HPDE6-E6E7 (cell line): ENCODE measurements around the gene NKAIN4.
A peak's percentile ranks its signal among the peaks of the same experiment; 100 is the strongest.
"Not testable (repeated sequence)": the region's sequence is repeated elsewhere in the genome, so short reads cannot be mapped to it uniquely, and the experiment has no call there.

Source experiments
- DNase-seq: peaks from one replicate; pipeline ENCODE4 v3.0.0; 2011; ENCODE audit warnings: missing footprints; ENCODE audit errors: extremely low spot score

The NKAIN4 gene

DNA sequence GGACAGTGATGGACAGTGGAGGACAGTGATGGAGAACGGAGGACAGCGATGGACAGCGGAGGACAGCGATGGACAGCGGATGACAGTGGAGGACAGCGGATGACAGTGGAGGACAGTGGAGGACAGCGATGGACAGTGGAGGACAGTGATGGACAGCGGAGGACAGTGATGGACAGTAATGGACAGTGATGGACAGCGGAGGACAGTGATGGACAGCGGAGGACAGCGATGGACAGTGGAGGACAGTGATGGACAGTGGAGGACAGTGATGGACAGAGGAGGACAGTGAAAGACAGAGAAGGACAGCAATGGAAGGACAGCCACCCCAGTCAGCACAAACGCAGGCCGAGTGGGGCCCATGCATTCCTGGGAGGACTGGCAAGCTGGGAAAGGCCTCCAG lies 3.4 kb upstream of the NKAIN4 start:
- DNase-seq, result no peak

DNA sequence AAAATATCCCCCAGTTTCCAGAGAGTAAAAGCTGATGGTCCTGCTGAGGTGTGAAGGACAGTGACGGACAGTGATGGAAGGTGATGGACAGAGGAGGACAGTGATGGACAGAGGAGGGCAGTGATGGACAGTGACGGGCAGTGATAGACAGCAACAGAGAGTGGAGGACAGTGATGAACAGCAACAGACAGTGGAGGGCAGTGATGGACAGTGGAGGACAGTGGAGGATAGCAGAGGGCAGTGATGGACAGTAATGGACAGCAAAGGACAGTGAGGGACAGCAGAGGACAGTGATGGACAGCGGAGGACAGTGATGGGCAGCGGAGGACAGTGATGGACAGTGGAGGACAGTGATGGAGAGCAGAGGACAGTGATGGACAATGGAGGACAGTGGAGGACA lies 2.7 kb upstream of the NKAIN4 start:
- no peak for DNase-seq

DNA sequence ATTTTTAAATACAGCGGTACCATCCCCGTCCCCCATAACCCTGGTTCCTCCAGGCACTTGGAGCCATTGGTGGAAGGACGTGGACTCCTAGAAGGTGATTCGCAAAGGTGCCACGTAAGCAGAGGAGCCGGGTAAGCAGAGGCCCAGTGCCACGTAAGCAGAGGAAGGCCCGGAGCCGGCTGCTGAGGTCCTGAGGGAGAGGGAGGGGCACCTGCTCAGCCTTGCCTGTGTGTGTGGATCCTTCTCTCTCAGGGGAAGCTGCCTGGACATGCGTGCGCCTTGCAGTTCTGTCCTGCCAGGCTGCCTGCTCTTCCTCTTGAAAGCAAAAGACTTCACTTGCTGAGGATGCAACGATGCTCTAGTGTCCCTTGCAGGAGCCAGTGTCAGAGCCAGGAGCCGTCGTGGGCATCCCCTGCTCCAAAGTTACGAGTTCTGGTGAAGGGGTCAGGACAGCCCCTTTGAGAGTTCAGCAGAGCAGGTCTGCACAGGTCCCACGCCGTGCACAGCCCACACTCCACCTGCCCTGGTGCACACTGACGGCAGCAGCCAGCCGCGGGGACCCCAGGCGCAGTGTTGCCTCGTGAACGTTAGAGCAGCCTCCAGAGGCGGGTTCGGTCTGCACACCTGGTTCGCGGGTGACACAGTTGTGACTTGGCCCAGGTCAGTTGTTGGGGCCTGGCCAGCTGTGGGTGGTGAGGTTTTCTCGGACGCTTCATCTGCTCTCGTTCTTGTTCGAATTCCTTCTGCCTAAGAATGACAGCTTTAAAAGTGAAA lies 1.9 kb upstream of the NKAIN4 start:
- peak; percentile 100 for DNase-seq

DNA sequence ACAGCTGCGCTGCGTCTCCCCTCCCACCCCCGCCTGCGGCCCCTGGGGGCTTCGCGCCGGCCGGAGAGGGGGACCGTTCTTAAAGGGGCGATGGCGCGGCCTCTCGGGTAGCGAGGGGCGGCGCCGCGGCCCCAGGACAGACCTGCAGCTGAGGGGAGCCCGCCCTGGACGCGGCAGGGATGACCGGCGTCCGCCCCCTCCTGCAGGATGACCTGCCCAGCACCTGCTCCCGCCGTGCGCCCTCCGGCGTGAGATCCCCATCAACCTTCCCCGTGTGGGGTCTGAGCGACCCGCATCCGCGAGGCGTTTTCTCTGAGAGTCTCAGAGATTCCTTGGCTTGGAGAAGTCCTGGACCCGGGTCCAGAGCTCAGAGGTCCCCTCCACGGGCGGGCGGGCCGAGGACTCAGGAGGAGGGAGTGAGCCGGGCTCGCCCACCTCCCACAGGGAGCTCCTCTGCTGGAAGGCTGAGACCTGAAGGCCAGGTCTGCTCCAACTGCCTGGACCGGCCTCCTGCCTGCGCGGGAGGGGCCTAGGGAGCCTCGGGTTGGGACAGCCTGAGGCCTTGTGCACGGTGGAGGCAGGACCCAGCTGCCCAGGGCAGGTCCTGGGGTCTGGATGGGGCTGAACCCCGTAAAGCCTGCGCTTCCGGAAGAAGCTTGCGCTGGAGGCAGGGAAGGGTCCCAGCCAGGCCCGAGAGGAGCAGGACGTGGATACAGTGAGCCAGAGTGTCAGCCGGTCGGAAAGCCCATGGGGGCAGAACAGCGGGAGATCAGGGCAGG lies 532 bp upstream of the NKAIN4 start:
- DNase-seq, result no peak

DNA sequence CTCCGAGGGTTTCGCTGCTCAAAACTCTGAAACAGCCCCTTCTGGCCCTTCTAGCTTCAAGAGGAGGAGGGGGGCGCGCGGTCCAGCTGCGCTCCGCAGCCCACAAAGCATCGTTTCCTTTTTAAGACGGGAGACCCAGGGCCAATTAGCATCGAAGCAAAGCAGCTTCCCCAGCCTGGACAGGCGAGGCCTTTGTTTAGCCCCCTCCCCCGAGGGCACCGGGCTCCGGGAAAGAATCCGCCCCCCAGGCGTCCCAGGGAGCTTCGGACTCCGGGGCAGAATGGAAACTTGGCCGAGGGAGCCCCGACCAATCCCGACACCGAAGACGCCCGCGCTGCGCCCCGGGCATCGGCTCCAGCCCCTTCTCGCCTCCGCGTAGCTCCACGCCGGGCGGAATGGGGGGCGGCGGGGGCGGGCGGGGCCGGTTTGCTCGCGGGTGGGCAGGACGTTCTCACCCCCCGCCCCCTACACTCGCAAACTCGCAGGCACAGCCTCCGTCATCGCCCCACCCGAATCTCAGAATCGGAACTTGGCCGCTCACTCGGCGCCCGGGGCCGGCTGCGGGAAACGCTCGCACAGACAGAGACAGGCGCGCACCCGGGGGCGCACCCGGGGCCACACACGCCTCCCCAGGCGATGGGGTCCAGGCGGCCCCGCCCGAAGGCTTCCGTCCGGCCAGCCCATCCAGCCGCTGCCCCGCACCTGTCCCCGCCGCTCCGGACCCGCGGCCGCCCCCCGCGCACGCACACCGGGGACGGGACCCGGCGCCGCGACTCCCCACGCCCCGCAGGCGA lies 628 bp downstream of the NKAIN4 start:
- no peak for DNase-seq

DNA sequence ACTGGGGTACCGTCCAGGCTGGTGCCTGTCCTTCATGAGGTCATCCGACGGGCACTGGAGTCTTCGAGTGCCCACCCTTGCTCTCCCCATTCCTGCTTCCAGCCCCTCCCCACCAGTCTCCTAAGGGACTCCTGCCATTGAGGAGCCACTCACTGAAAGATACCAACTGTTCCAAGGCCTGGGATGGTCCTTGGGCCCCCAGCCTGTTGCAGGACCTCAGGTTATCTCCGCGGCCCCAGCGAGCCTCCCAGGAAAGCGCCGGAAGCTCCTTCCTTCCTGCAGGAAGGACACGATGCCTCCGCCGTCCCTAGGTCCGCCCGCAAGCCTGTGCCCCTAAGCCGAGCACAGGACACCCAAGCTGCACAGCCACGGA lies 1.2 kb downstream of the NKAIN4 start:
- no peak for DNase-seq

DNA sequence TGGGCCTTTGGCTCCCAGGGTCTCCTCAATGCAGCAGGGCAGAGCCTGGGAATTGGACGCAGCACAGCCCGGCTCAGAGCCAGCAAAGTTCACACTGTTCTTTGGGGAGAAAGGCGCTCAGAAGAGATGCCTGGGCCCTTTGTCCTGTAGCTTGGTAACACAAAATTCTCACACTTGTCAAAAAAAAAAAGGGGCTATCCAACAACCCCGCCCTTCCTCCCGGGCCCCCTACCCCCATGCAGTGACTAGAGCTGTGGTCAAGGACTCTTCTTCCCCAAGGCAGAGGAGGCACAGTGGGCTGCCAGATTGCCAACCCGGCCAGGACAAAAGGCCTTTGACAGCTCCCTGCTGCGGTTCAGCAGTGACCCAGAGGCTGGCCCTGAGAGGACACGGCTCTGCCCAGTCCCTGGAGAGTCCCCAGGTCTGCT lies 2.0 kb downstream of the NKAIN4 start:
- no peak for DNase-seq

DNA sequence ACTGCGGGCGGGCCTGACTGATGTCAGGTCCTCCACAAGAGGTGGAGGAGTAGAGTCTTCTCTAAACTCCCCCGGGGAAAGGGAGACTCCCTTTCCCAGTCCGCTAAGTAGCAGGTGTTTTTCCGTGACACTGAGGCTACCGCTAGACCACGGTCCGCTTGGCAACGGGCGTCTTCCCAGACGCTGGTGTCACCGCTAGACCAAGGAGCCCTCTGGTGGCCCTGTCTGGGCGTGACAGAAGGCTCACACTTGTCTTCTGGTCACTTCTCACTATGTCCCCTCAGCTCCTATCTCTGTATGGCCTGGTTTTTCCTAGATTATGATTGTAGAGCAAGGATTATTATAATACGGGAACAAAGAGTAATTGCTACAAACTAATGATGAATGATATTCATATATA lies 2.9 kb downstream of the NKAIN4 start:
- not testable (repeated sequence) for DNase-seq

DNA sequence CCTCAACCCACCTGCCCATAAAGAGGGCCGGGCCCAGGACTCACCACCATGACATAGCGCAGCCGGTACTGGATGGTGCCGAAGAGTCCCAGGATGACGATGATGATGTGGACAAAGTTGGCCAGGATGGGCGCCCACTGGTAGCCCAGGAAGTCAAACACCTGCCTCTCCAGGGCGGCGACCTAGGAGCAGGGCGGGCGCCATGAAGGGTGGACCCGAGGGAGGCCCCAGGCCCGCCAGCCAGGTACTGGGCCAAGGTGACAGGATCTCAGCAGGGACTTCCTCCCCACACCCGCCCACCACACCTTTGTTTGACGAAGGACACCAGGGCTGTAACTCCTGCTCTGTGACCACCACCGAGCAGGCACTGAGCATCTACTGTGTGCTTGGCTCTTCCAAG lies 4.4 kb downstream of the NKAIN4 start:
- no peak for DNase-seq

DNA sequence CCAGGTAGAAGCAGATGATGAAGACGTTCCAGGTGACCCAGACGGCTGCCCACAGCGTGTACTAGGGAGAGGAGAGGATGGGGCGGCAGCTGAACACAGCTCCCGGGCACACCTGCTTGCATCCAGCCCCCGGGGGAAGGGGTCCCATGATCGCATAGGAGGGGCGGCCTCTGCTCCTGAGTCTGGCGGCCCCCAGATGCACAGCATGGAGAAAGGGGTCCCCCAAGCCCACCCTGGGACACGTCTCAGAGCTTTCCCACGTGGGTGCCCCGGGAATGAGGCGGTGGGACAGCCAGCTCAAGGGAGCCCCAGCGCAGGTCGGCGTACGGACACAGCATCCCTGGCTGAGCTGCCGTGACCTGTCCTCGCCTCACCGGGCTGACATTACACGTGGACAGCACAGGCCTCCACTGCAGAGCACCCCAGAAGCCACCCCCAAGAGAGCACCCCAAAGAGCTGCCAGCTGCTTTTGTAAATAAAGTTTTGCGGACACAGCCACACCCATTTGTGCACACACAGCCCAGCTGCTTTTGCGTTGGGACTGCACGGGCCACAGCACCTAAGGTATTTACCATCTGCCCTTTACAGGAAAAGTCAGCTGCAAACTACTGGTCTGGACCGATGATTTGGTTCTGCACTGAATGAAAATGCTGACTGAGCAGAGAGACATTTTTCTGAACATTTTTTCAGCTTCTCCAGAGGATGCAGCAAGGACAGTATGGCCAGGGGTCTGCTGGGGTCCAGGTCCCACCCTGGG lies 5.2 kb downstream of the NKAIN4 start:
- no peak for DNase-seq

DNA sequence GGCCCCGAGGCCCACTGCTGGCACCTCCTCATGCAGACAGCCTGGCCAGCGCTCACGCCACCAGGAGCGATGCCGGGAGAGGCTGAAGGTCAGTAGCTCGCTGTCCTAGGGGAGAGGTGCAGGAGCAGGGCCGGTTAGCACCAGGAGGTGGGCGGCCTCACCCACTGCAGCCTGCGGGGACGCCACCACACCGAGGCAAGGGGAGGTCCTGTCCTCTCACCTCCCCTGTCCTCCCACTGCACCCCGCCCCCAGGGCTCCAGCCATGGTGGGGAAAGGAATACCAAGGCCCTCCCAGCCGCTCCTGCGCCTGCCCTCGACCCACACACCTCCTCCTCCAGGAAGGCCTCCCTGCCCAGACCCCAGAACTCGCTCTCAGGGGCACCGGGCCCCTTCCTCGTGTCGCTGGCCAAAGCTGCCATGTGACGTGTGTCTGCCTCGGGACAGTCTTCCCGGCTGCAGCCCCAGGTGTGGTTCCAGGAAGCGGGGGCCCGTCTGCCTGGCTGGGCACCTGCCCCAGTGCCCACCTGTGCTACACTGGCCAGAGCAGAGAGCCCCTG lies 6.5 kb downstream of the NKAIN4 start:
- DNase-seq, result no peak

DNA sequence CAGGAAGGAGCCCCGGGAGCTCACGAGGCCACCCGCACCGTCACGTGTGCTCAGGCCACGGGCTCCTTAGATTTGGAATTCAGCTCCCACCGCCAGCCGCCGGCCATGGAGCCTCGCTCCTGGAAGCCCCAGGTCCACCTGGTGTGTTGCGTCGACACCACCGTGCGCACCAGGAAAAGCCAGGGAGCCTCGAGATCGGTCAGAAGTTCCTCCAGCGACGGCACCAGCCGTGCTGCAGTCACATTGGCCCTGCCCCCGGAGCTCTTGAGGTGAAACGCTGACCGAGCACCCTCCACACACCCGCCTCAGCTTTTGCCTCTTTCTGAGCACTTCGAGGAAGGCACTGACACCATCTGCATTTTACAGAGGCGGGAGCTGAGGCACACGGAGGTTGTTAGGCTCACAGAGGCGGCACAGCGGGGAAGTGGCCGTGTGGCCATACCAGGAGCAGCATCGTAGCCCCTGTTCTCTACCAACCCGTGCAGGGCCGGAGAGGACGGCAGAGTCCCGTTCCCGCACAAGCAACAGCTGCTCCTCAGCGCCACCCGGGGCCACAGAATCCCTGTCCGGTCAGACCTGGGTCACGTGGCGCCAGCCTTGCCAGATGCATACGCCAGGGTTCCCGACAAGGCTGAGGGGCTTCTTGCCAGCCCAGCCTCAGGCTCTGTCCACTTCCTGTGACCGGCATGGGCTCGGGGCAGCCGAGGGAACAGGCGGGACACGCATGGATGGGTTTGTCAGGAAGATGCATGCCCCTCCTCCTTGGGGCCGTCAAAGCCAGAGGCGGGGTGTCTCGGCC lies 7.6 kb downstream of the NKAIN4 start:
- no peak for DNase-seq

DNA sequence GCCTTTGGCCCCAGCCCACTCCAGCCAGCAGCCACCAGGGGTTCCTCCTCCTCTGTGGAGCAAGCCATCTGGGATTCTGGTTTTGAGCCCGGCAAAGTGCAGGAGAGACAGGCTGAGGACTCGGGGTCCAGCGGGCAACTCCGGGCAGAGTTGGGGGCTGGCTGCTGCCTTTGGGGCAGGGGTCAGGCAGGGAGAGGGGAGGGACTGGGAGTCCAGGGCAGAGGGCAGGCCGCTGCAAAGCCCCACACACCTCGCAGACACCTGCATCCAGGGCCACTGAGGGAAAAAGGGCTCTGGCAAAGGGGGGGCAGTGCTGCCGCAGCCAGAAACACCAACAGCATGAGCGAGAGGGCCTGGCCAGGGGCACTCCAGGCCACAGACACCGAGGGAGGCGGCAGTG lies 9.8 kb downstream of the NKAIN4 start:
- DNase-seq, result no peak

DNA sequence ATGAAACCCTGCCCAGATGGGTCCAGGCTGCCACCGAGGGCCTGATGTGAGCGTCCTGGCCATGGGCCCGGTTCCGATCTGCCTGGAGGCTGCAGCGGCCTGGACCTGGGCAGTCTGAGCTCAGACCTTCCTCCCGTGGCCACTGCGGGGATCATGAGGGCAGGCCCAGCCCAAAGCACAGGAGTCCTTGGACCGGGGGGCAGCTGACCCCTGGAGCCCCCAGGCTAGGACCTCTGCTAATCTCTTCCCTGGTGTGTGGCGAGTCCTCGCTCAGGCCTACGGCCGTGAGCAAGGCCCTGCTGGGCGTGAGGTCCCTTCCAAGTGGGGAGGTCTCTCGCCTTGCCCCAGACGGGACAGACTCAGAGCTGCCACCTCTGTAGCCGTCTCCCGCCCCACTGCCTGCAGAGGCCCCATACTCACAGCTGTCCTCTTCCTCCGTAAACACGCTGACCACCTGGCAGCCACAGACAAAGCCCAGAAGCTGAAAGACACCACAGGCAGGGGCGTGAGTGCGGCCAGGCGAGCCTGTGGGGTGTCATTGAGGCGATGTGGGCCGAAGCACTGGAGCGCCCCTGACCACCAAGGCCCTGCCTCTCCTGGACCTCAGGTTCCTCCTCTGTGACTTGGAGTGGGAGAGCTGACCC lies 10.5 kb downstream of the NKAIN4 start:
- no peak for DNase-seq

DNA sequence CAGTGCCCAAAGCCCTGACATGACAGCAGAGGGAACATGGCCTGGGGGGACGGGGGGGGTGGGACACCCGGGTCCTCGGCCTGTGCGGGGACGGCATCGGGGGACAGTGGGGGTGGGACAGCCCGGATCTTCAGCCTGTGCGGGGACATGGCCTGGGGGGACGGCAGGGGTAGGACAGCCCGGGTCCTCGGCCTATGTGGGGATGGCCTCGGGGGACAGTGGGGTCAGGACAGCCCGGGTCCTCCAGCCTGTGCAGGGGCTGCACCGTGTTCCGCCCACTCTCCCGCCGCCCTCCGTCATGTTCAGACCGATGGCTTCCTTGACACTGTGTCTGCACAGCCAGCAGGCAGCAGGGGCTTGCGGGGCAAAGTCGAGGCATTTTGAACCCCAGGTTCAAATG lies 11.5 kb downstream of the NKAIN4 start:
- no peak for DNase-seq

DNA sequence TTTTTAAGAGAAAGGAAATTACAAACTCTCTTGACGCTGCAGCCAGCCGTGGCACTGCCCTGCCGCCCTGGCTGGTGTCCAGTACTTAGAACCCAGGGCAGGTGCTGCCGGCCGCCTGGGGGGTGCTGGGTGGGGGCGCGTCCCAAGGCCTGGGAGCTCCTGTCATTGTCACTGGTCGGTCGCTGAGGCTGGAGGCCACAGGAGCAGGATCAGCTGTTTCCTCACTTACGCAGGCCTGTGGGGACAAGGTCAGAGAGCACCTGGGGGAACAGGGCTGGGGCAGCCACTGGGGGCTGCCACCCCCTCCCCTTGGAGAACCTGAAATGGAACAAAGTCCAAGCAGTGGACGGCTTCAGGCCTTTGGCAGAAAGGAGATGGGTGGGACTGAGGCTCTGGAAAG lies 13.0 kb downstream of the NKAIN4 start:
- no peak for DNase-seq

DNA sequence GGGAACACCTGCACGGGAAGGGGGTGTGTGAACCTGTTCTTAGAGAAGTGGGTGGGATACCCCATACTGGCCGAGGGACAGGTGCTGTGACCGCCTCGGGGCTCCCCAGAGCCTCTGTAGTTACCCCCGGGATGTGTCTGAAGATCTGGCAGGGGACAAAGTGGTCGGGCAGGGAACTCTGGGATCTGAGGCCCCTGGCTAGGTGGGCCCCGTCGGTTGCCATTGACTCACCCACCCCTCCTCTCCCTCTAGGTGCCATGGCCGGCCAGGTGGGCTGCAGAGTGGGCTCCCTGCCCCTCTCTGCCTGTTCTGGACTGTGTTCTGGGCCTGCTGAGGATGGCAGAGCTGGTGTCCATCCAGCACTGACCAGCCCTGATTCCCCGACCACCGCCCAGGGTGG lies 14.3 kb downstream of the NKAIN4 start:
- DNase-seq, result no peak

DNA sequence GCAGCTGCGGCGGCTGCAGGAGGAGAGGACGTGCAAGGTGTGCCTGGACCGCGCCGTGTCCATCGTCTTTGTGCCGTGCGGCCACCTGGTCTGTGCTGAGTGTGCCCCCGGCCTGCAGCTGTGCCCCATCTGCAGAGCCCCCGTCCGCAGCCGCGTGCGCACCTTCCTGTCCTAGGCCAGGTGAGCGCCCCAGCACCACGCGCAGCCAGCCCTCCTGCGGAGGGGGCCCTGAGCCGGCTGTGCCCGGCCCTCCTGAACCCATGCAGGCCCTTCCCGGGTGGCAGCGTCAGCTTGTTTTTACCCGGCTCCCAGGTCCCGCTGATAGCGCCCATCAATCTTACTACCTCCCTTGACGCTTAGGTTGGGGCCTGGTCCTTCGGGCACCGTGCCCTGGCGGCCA lies 14.8 kb downstream of the NKAIN4 start:
- DNase-seq, result no peak

DNA sequence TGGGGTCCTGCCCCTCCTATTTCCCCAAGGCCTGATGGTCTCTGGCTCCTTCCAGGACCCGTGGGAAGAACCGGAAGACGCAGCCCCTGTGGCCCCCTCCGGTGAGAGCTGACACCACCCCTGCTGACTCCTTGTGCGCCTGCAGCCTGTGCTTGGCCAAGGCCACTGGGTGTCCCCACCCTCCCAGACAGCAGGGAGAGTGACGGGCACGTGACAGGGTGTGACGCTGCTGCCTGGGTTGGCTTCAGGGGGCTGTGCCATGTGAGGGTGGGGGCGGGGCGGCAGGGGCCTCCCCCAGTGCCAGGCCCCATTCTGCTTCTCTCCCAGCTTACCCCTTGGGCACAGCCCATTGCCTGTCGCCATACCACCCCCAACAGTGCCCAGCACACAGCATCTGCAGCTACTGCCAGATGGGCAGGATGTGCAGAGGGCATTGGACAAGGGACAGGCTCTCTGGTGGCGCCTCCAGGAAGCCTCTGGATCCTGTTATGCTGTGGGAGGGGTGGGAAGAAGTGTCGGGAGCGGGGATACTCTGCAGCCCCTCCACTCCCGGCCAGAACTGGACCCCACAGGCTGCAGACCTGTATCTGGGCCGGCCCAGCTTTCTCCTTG lies 15.6 kb downstream of the NKAIN4 start:
- no peak for DNase-seq

DNA sequence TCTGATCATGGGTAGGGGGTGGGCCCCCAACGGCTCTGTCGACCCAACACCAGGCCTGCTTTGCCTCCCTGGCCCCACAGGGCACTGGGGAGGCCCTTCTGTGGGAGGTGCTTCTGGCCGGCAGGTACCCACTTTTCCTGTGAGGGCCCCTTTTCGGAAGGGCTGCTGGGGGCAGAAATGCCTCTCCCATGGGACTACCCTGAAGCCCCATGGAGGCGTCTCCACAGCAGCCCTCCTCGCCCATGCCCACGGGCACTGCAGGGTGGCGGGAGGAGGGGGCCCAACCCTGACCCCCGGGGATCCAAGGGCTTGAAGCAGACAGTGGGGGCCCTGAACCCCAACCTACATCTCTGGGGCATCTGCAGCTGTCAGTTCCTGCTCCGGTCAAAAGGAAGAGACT lies 16.2 kb downstream of the NKAIN4 start:
- DNase-seq, result no peak
